AG08395 (cell line): ENCODE measurements around the gene HES5.
"Not testable (repeated sequence)": the region's sequence is repeated elsewhere in the genome, so short reads cannot be mapped to it uniquely, and the experiment has no call there.

Source experiments
- DNase-seq: peaks from one replicate; pipeline ENCODE4 v3.0.0; 2012; ENCODE audit warnings: mixed read lengths, low spot score

The HES5 gene

DNA sequence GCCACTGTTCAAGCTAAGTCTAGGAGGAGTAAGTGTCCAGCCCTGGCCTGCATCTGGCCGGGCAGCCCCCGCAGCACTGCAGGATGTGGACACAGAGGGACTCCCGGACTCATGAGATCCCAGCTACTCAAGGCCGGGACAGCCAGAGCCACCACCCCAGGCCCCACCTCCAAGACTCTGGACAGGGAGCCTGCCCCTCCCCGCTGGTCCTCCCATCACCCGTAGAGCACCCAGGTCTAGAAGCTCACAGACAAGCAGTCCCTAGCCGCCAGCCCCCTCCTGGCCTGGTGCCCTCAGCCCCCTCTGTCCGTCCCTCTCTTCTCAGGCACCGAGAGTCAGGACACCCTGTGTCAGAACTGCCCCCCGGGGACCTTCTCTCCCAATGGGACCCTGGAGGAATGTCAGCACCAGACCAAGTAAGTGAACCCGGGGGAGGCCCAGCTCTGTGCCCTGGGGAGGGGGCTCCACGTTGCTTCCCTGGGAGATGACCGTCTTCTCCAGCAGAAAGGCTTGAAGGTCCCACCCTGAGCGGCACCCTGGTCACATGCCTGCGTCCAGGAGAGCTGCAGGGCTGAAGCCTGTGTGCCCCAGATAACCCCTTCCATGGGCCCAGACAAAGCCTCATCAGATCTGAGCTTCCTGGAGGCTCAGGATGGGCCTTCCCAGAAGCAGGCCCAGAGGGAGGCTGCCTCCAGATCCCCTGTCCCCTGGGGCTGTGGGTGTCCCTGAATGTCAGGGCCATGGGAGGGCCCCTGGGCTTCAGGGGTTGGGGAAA is 30.4 kb upstream of the HES5 start:
- DNase-seq, result no peak

DNA sequence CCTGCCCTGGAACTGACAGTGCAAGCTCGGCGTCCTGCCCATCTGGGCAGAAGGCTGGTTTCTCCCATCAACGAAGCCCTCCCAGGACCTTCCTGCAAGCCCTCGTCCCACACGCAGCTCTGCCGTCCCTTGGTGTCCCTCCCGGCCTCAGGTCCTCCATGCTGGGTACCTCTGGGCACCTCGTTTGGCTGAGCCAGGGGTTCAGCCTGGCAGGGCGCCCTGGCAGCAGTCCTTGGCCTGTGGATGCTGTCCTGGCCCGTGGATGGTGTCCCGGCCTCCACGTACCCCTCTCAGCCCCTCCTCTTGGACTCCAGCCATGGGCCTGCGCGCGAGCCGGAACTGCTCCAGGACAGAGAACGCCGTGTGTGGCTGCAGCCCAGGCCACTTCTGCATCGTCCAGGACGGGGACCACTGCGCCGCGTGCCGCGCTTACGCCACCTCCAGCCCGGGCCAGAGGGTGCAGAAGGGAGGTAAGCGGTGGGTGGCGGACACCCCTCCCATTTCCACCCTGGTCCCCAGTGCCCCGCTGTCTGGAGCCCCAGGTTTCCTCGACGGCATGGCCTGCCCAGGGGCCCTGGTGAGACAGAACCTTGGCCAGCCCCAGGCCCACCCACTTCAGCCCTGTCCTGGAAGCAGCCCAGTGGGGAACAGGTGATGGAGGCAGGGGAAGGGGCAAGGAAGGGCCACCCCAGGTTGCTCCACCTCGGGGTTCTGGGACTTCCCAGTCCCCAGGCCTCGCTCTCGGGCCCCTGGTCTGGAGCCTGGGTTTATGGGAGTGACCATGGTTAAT is 29.6 kb upstream of the HES5 start:
- no peak for DNase-seq

DNA sequence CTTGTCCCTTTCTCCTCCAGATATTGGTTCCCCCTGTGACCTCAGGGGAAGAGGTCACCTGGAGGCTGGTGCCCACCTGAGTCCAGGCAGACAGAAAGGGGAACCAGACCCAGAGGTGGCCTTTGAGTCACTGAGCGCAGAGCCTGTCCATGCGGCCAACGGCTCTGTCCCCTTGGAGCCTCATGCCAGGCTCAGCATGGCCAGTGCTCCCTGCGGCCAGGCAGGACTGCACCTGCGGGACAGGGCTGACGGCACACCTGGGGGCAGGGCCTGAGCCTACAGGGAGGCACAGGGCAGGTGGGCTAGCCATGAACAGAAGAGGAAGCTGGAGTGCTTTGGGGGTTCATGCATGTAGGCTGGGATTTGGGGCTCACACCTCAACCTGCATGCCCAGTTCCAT is 28.8 kb upstream of the HES5 start:
- DNase-seq, result no peak

DNA sequence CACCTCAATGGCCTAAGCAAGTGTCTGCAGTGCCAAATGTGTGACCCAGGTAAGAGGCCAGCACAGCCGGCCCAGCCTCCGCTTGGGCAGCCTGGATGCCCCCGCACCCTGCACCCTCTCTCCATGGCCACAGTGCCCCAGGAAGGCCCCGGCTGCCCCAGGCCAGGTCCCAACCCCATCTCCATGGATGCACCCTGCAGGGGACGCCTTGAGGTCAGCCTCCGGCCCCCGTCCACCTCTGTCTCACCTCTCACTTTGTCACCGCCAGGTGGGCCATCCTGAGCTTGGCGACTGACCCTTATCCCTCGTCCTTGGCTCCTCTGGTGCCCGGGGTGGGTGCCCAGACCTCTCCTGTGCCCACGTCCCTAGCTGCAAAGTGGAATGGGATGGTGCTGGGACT is 28.4 kb upstream of the HES5 start:
- DNase-seq, result no peak

DNA sequence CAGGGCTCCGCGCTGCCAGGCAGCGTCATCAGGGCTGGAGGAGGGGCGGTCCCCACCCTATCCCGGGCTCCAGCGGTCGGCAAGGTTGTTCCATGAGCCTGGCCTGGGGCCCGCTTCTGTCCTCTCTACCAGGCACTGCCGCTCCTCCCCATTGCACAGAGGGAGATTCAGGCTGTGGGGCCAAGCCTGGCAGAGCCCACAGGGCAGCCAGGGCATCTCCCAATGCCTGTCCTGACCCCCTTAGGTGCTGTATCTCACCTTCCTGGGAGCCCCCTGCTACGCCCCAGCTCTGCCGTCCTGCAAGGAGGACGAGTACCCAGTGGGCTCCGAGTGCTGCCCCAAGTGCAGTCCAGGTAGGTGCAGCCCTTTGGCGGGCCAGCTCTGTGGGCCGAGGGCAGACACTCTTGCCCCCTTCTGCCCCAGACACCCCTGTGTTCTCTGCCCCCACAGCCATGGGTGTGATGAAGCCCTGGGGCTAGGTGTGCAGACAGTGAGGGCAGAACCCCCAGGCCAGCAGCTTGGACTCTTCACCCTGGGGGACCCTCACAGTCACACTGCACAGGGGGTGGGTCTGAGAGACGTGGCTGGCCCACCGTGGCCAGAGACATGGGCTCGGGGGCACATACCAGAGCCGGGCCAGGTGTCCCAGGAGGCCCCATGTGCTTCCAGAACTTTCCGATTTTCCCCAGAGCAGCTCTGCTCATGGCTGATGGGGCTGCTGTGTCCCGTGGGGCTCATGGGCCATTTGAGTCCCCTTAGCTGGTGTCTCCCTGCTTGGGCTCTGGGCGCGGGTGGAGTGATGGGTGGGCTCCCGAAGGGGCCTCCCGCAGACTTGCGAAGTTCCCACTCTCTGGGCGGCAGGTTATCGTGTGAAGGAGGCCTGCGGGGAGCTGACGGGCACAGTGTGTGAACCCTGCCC is 27.7 kb upstream of the HES5 start:
- no peak for DNase-seq

DNA sequence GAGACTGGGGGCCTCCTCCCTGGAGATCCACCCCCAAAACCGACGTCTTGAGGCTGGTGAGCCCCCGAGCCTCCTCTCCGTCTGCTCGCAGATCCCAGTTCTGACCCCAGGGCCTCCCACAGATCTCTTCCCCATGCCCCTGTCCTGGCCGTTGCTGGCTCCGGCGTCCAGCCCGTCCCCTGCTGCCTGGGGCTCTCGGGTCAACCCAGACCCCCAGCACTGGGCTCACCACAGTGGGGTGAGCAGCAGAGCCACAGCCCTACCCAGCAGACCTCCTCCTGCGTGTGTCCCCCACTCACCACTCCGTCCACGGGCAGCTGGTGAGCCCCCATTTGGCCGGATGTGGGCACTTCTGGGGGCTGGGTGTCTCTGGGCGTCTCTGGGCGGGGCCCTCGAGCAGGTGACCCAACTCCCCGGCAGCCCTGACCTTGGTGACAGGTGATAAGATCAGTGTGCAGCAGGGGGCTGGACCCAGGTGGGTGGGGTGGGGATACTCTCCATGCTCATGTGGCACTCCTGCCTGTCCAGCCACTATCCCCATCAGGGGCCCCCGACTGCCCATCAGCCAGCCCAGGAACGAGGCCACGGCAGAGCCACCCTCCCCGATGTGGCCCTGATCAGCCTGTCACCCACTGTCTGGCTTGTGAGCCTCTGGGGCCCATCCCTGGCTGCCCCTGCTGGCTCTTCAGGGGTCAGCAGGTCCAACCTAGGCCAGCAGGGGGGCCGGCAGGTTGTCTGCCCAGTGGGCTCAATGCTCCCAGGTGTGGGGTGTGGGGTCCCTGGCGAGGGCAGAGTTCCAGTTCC is 26.8 kb upstream of the HES5 start:
- DNase-seq, result no peak

DNA sequence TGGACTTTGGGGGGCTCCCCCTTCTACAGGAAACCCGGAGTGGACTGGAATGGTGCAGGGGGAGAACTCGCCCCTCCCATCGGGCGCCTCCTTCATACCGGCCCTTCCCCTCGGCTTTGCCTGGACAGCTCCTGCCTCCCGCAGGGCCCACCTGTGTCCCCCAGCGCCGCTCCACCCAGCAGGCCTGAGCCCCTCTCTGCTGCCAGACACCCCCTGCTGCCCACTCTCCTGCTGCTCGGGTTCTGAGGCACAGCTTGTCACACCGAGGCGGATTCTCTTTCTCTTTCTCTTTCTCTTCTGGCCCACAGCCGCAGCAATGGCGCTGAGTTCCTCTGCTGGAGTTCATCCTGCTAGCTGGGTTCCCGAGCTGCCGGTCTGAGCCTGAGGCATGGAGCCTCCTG is 26.2 kb upstream of the HES5 start, which contains the start of gene TNFRSF14:
TSS of gene TNFRSF14 (plus strand) at position 95 of the 401 bp plus-strand sequence. CDS start at position 389, 294 bp downstream.
- DNase-seq, result peak; percentile 61

DNA sequence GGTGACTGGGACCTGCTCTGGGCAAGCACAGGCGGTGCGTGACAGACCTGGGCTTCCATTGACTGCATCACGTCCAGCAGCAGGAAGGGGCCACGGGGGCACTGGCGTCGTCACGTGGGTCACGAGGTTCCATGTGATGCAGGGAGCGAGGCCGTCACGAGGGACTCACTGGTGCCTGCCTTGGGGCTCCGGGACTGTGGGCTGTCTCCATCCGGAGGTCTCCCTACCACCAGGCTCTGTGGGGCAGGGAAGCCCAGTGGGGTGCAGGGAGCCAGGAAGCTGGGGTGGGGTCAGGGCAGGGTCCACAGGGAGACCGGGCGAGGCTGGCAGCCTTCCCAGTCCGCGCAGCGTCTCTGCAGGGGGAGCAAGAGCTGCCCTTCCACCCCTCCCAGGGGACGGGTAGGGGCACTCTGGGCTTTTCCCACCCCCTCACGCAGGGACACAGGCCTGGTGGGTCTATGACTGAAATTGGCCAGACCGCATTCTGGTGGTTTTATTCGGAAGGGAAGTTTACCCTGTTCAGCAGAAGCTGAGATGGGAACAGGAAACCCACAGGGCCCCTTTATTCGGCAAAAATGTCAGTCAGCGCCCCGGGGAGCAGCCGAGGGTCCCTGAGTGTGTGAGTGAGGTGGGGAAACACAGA is 25.7 kb upstream of the HES5 start:
- peak; percentile 52 for DNase-seq

DNA sequence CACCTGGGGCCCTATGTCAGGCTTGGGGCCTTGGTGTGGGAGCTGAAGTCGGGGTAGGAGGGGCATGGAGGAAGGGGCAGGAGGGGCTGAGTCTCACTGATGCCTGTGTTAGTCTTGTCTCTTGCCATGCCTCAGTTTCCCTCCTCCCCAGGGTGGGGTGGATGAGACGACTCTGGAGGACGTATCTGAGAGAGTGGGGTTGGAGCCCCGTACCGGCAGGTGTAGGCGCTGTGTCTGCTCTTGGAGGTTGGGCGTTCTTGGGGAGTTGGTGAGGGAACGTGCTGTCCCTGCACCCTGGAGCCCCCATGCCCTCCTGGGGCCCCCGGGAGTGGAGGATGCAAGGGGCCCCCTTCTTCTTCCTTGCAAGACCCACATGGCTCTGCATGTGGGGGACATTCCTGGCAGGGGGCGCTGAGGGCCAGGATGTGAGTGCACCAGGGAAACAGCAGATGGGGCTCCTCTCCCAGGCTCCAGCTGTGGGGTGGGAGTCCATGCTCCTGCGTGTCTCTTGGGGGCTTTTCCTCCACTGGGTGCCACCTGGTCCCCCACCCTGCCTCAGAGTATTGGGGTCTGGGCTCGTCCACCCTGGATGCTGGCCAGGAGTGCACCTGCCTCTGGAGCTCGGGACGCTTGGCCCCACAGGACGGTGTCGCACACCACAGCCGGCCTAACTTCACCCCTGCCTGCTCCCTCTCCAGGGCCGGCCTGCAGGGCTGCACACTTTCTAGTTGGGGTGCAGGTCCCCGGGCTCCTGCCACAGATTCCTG is 24.7 kb upstream of the HES5 start:
- DNase-seq, result no peak

DNA sequence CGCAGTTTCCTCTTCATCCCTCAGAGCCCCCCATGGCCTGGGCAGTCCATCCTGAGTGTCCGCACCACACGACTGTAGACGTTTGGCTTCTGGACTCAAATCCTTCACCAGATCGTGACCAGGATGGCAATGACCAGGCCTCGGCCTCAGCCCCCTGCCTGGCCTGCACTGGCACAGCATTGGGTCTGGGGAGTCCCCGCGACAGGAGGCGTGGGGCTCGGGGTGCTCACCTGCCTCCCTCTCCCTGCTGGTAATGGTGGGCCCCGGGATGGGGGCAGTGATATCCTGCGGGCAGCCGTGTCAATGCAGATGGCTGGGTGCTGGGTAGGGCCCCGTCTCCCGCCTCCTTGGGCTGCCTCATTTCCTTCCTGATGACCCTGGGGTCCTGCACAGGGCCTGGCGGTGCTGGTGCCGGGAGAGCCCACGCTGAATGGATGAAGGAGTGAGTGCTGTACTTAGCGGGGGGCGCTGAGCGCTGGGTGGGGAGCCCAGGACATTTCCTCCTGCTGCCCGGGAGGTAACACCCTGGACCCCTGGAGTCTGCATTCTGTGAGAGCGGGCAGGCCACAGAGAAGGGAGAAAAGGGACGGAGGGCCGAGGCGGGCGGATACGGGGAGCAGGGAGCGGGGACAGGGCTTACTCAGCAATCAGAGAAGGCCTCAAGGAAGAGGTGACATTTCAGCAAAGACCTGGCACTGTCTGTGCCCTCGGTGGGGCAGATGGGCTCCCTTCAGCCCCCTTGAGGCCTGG is 24.0 kb upstream of the HES5 start:
- no peak for DNase-seq

DNA sequence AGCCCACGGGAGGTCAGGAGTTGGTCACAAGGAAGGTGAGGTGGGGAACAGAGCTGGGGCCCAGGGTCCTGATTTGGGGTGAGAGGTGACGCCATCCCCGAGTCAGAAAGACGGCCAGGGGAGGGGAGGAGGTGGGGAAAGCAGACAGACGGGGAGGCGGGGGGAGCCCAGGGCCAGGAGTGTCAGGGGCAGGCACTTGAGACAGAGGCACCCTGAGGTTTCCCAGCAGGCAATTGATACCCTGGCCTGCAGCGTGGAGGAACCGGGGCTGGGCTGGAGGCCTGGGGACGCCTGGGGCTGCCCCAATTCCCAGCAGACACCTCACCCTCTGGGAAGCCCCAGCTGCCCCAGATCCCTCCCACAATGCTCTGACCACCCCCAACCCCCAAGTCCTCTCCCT is 23.0 kb upstream of the HES5 start:
- DNase-seq, result not testable (repeated sequence)

DNA sequence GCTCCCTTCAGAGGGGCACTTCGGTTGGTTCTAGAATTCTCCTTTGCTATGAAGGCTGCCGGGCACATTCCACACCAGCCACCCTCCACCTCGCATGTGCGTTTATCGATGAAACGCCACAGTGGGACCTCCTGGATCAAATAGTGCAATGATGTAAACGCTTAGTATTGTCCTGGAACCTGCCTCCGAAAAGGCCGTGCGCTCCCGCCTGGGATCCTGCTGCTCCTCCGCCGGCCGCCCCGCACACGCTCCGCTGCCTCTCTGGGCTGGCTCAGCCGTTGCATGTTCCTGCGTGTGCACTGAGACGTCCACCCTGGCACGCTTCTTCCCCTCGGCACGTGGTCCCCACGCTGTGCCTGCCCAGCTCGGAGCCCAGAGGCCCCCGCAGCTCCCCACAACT is 22.1 kb upstream of the HES5 start:
- DNase-seq, result no peak

DNA sequence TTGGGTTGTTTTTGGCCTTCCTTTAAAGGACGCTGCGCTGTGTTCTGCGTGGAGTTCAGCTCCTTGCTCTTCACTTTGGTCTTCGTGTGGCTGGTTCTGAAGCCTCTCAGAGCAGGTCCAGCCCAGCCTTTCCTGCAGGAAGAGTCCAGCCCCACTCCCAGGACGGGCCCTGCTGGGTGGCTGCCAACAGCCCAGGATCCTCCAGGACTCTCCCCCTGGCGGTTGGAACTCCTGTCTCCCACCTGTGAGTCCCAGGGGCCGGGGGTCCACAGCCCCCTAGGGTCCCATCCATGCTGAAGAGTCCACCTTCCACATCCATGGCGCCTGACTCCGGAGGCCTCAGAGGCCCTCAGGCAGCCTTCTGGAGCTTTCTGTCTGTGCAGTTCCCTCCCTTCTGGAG is 21.5 kb upstream of the HES5 start:
- DNase-seq, result not testable (repeated sequence)

DNA sequence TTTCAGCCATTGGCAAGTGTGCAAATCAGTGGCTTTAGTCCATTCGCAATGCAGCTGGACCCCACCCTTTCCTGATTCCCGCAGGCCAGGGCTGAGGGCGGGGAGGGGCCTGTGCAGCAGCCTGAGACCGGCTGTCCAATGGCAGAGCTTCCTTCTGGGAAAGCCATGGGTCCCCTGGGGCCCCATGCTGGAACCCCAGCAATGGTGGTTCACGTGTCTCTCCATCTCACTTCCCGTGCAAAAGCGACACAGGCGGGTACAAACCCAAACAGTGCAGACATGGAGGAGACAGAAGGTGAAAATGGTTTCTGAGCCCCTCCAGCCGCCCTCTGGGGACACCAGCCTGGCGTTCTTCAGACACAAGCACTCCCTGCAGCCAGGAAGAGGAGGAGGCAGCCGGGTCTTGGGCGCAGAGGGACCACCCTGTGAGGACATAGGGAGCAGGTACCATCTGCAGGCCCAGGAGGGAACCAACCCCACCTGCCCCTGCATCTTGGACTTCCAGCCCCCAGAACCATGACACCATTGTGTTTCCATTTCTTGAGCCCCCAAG is 20.3 kb upstream of the HES5 start:
- not testable (repeated sequence) for DNase-seq

DNA sequence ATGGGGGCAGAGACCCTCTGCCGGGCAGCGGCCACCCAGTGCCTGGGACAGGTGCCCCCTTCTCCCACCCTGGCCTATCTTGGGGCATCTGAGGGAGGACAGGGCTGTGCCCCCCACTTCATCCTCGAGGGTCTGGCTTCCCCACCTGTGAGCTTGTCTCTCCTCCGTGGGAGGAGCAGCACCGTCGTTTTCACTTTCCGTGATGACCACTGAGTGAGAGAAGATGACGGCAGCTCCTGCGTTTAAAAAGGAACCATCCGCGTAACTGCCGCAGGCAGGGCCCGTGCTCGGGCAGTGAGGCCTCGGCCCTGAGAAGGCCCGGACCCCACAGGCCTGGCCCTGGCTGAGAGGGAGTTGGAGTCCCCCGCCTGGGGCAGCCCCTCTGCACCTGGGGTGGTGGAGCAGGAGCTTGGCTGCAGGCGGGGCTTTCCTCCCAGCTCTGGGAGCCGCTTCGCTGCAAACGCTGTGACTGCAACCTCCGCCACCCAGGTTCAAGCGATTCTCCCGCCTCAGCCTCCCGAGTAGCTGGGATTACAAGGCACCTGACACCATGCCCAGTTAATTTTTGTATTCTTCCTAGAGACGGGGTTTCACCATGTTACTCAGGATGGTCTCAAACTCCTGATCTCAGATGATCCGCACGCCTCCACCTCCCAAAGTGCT is 19.4 kb upstream of the HES5 start:
- not testable (repeated sequence) for DNase-seq

DNA sequence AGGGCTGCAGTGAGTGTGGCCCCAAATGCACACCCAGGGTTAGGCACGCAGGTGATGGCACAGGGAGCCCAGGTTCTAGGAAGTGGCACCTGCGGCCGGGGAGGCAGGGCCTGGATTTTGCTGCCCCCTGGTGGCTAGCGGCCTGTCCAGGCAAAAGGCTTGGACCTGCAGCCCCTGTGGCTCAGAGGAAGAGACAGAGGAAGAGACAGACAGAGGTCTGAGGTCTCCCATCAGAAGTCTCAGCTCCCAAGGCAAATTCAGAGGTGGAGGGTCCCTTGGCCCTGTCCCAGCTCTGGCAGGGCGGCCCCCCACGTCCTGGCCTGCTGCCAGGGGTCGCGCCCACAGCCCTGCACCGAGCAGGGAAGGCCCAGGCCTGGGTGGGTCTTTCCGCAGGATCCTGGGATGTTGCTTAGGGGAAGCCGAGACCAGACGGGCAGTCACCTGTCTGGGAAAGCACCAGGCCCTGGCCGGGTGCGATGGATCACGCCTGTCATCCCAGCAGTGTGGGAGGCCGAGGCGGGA is 18.1 kb upstream of the HES5 start:
- peak; percentile 81 for DNase-seq

DNA sequence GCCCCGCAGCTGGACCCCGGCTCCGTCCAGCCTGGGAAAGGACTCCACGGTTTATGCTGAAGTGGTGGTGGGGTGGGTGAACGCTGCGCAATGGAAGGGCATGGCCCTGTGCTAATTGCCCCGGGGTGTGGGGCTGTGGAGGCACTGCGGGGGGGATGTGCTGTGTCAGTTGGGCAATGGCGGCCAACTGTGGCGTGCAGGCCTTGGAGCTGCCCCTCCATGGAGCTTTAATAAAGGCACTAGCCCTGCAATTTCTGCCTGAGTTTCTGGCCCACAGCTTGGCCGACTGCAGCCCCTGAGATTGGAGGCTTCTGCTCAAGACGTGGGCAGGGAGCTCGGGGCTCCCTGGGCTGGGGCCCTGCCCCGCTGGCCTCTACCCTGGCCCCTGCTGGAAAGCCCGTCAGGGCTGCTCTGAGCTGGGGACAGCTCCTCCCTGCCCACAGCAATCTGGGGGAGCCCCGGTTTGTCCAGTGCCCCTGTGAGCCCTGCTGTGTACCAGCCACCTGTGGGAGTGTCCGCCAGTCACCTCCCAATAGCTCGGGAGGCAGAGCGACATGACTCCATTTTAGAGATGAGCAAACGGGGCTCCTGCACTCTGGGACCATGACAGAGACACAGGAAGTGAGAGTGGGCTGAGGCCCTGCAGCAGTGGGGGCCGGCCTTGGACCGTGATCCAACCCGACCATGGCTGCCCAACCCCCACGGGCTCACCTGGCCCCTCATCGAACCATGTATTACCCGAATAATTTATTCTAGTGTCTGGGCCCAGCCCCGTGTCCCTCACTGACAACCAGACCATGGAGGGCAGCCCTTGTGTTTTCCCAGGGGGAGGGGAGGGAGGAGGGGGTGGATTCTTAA is 17.4 kb upstream of the HES5 start:
- DNase-seq, result no peak
